Measurements from ENCODE around the gene WSCD1.
A peak's percentile ranks its signal among the peaks of the same experiment; 100 is the strongest.

Gene WSCD1

GRCh38 chr17:6108987-6109386, 38.8 kb downstream of the WSCD1 start:
- no peak for DNase-seq

GRCh38 chr17:6109536-6109935, 39.4 kb downstream of the WSCD1 start:
- no peak for DNase-seq

GRCh38 chr17:6110088-6110487, 39.9 kb downstream of the WSCD1 start:
- DNase-seq = peak; percentile 7

- no peak for DNase-seq
Observed at GRCh38 chr17:6110592-6110991, 40.4 kb downstream of the WSCD1 start.

GRCh38 chr17:6120351-6120750, 50.2 kb downstream of the WSCD1 start:
- no peak for DNase-seq

- no peak for DNase-seq
Observed at GRCh38 chr17:6124856-6125255, 54.7 kb downstream of the WSCD1 start.

- DNase-seq = no peak
Observed at GRCh38 chr17:6126768-6127167, 56.6 kb downstream of the WSCD1 start.

- DNase-seq = no peak
Observed at GRCh38 chr17:6134721-6135120, 64.5 kb downstream of the WSCD1 start.

- no peak for DNase-seq
Observed at GRCh38 chr17:6135236-6135635, 65.1 kb downstream of the WSCD1 start.

- no peak for DNase-seq
Observed at GRCh38 chr17:6135996-6136395, 65.8 kb downstream of the WSCD1 start.

GRCh38 chr17:6137716-6138502, 67.7 kb downstream of the WSCD1 start:
- DNase-seq = no peak

- DNase-seq = no peak
Observed at GRCh38 chr17:6138761-6139446, 68.7 kb downstream of the WSCD1 start.

GRCh38 chr17:6139447-6139832, 69.3 kb downstream of the WSCD1 start:
- DNase-seq = no peak

- no peak for DNase-seq
Observed at GRCh38 chr17:6140188-6140587, 70.0 kb downstream of the WSCD1 start.

GRCh38 chr17:6140728-6141330, 70.7 kb downstream of the WSCD1 start:
- DNase-seq = no peak

GRCh38 chr17:6142701-6143100, 72.5 kb downstream of the WSCD1 start:
- DNase-seq = no peak

GRCh38 chr17:6145946-6146345, 75.8 kb downstream of the WSCD1 start:
- DNase-seq = peak; percentile 5

- no peak for DNase-seq
Observed at GRCh38 chr17:6147042-6147441, 76.9 kb downstream of the WSCD1 start.

- no peak for DNase-seq
Observed at GRCh38 chr17:6153375-6153774, 83.2 kb downstream of the WSCD1 start.

GRCh38 chr17:6157716-6158115, 87.5 kb downstream of the WSCD1 start:
- no peak for DNase-seq

- DNase-seq = no peak
Observed at GRCh38 chr17:6159541-6160231, 89.5 kb downstream of the WSCD1 start.

GRCh38 chr17:6160232-6160555, 90.0 kb downstream of the WSCD1 start:
- no peak for DNase-seq
